ENCODE data around the gene DGLUCY. TPM values are rescaled to one million over a fixed set of nuclear protein-coding genes. Genes with fewer than 3 reads are reported as not detected.
"Not testable (repeated sequence)": the region's sequence is repeated elsewhere in the genome, so short reads cannot be mapped to it uniquely, and the experiment has no call there.

DGLUCY gene
- total RNA-seq, 1 donor from 2014 or later: 8.3 TPM

DNA sequence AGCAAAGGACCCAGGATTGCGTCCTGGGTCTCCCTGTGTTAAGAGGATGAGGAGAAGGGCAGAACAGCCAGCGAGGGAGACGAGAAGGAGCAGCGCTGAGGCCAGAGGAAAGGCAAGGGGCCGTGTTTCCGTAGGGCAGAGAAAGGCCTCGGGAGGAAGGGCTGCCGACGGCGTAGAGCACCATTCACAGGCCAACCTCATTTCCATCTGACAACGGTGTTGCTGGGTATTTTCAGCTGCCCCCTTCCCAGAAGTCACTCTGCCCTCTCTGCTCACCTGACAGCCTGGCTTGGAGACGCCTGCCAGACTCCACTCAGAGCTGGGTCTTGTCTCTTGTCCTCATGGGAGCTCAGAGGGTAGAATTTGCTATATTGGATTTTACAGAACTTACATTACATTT is 79.2 kb downstream of the DGLUCY start:
- Mint-ChIP-seq H3K9me3 (ENCODE audit: unreplicated experiment) (peaks cover 3% of the 10 kb centered on the region), H3K27ac (ENCODE audit: unreplicated experiment) (no peak overlapping the region), H3K4me3 (ENCODE audit: unreplicated experiment) (no peak overlapping the region), H3K4me1 (ENCODE audit: low read depth, unreplicated experiment) (no peaks in the 10 kb centered on the region), H3K36me3 (ENCODE audit: unreplicated experiment) (peaks cover 6% of the 10 kb centered on the region), H3K27me3 (ENCODE audit: unreplicated experiment) (peaks cover 6% of the 10 kb centered on the region)
- TF ChIP-seq, protein P1, sequence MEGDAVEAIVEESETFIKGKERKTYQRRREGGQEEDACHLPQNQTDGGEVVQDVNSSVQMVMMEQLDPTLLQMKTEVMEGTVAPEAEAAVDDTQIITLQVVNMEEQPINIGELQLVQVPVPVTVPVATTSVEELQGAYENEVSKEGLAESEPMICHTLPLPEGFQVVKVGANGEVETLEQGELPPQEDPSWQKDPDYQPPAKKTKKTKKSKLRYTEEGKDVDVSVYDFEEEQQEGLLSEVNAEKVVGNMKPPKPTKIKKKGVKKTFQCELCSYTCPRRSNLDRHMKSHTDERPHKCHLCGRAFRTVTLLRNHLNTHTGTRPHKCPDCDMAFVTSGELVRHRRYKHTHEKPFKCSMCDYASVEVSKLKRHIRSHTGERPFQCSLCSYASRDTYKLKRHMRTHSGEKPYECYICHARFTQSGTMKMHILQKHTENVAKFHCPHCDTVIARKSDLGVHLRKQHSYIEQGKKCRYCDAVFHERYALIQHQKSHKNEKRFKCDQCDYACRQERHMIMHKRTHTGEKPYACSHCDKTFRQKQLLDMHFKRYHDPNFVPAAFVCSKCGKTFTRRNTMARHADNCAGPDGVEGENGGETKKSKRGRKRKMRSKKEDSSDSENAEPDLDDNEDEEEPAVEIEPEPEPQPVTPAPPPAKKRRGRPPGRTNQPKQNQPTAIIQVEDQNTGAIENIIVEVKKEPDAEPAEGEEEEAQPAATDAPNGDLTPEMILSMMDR (IDR thresholded peaks at IDR 0.05; ENCODE audit: partially characterized antibody, unreplicated experiment): no peak
- DNase-seq: no peak

DNA sequence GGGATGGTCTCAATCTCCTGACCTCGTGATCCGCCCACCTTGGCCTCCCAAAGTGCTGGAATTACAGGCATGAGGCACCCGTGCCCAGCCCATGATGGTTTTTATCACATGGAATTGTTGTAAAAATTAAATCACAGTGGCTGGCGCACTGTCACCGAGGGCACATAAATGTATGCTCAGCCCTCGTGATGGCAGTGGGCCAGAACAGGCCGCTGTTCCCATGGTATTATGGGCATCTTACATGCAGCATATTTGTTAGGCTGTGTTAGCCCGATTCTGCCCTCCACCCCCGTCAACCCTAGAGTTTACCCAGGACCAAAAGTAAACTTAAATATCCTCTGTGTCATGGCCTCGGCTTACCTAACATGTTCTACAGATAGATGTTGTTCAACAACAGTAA is 82.0 kb downstream of the DGLUCY start:
- H3K36me3 Mint-ChIP-seq (ENCODE audit: unreplicated experiment): peaks cover 4% of the 10 kb centered on the region
- no peak for DNase-seq
- no peak overlapping the region for H3K27ac Mint-ChIP-seq (ENCODE audit: unreplicated experiment)
- peaks cover 4% of the 10 kb centered on the region for H3K27me3 Mint-ChIP-seq (ENCODE audit: unreplicated experiment)
- TF ChIP-seq, protein P1 (IDR thresholded peaks at IDR 0.05; ENCODE audit: partially characterized antibody, unreplicated experiment): no peak
- no peaks in the 10 kb centered on the region for H3K9me3 Mint-ChIP-seq (ENCODE audit: unreplicated experiment)
- H3K4me1 Mint-ChIP-seq (ENCODE audit: low read depth, unreplicated experiment): no peaks in the 10 kb centered on the region
- H3K4me3 Mint-ChIP-seq (ENCODE audit: unreplicated experiment): no peak overlapping the region

DNA sequence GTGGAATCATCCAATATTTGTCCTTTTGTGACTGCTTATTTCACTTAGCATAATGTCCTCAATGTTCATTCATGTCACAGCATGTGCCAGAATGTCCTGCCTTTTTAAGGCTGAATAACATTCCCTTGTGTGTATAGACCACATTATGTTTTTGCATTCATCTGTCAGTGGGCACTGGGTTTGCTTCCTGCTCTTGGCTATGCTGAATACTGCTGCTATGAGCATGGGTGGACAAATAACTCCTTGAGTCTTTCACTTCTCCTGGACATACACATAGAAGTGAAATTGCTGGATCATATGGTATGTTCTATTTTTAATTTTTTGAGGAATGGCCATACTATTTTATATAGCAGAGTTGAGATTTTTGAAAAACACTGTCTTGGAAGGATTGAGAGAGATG is 83.8 kb downstream of the DGLUCY start:
- H3K4me1 Mint-ChIP-seq (ENCODE audit: low read depth, unreplicated experiment): no peaks in the 10 kb centered on the region
- no peak for DNase-seq
- H3K36me3 Mint-ChIP-seq (ENCODE audit: unreplicated experiment): peaks cover 8% of the 10 kb centered on the region
- H3K9me3 Mint-ChIP-seq (ENCODE audit: unreplicated experiment): no peaks in the 10 kb centered on the region
- H3K4me3 Mint-ChIP-seq (ENCODE audit: unreplicated experiment): no peak overlapping the region
- TF ChIP-seq, protein P1 (IDR thresholded peaks at IDR 0.05; ENCODE audit: partially characterized antibody, unreplicated experiment): no peak
- no peak overlapping the region for H3K27ac Mint-ChIP-seq (ENCODE audit: unreplicated experiment)
- H3K27me3 Mint-ChIP-seq (ENCODE audit: unreplicated experiment): peaks cover 2% of the 10 kb centered on the region

DNA sequence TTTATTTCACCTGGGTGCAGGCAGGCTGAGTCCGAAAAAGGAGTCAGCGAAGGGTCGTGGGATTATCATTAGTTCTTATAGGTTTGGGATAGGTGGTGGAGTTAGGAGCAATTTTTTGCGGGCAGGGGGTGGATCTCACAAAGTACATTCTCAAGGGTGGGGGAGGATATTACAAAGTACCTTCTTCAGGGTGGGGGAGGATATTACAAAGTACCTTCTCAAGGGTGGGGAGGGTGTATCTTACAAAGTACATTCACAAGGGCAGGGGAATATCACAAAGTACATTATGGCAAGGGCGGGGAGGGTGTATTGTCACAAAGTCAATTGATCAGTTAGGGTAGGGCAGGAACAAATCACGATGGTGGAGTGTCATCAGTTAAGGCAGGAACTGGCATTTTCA is 86.9 kb downstream of the DGLUCY start:
- H3K27ac Mint-ChIP-seq (ENCODE audit: unreplicated experiment); H3K9me3 Mint-ChIP-seq (ENCODE audit: unreplicated experiment); DNase-seq; H3K4me3 Mint-ChIP-seq (ENCODE audit: unreplicated experiment); H3K27me3 Mint-ChIP-seq (ENCODE audit: unreplicated experiment); H3K4me1 Mint-ChIP-seq (ENCODE audit: low read depth, unreplicated experiment); H3K36me3 Mint-ChIP-seq (ENCODE audit: unreplicated experiment): not testable (repeated sequence)

DNA sequence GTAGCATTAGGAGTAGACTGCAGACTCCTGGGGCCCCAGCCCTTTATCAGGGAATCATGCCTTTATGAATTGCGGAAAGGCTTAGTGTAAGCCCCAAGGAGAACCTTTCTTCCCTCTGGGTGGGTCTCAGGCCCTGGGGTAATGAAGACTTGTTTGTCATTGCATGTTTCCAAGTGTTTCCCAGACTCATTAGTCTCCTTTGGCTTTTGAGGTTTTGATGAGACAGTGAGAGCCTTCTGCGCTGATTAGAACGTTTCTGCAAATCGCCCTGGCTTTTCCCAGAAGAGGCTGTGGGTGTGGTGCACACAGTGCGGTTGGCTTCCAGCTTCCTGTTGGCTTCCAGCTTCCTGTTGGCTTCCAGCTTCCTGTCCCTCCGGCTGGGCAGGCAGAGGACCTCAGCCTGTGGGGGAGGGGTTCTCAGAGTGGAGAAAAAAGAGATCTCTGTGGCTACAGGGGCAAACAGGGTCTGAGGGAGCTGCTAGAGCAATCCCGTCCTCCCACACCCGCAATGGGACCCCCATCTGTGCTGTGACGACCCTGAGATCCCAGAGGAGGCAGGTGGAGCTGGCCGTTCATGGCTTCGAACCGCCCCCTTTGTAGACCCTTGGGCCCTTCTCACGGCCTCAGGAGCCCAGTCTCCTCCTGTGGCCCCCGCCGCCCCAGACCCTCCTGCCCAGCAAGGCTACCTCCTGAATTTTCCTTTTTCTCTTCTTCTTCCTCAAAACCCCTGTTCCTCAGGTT is 88.5 kb downstream of the DGLUCY start:
- Mint-ChIP-seq H3K9me3 (ENCODE audit: unreplicated experiment) (no peaks in the 10 kb centered on the region), H3K36me3 (ENCODE audit: unreplicated experiment) (peaks cover 8% of the 10 kb centered on the region), H3K27ac (ENCODE audit: unreplicated experiment) (no peak overlapping the region), H3K4me1 (ENCODE audit: low read depth, unreplicated experiment) (no peaks in the 10 kb centered on the region), H3K4me3 (ENCODE audit: unreplicated experiment) (no peak overlapping the region), H3K27me3 (ENCODE audit: unreplicated experiment) (peaks cover under 1% of the 10 kb centered on the region)
- no peak for DNase-seq
- TF ChIP-seq, protein P1 (IDR thresholded peaks at IDR 0.05; ENCODE audit: partially characterized antibody, unreplicated experiment): no peak

Data from glutamatergic neuron (in vitro differentiated cells).